Measurements from ENCODE around the gene EN1.

EN1 gene

DNA sequence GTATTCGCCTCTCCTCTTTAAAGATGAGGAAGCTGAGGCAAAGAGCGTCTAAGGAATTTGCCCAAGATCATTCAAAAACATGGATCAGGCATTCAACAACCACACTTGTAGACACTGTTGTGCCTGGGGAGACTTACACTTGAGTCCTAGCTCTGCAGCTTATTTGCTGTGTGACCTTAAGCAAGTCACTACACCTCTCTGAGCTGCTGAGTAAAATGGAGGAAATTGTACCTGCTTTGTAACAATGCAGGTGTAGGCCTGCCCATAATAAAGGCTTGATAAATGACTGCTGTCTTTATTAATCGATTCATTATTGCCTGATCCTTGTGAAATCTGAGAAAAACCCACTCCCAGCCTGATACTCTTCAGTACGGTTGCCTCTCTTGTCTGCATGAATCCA lies 30.8 kb downstream of the EN1 start:
- DNase-seq, result no peak

DNA sequence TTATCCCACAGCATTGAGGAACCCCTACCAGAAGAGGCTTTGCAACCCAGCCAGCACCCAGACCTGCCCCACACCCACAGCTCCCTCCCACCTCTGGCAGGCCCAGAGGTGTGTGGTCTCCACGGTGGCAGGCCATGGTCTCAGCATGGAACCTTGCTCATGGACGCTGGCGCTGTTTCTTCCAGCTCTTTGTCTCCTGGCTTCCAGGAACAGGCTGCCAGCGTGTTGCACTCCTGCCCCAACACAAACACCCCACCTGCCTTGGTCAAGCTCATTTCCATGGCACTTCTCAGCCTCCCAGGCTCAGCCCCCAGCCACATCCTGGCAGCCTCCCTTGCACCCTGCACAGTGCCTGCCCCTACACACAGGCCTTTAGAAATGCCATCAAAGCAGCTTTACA lies 31.7 kb downstream of the EN1 start:
- no peak for DNase-seq

DNA sequence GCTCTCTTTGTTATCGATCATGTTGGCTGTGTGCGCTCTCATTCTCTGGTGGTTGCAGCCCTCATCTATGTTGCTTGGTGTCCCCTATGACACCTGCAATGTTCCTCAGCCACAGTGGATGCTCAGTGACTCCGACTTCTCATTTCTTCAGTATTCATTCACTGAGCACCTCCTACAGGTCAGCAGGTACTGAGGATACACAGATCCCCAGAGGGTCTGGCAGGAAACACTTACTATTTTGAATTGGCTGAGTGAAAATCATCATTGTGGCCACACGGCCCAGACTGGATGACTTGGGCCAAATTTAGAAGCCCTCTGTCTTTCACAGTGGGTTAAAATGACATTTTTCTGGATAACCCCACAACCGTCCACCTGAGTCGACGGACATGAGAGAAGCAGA lies 32.1 kb downstream of the EN1 start:
- no peak for DNase-seq

DNA sequence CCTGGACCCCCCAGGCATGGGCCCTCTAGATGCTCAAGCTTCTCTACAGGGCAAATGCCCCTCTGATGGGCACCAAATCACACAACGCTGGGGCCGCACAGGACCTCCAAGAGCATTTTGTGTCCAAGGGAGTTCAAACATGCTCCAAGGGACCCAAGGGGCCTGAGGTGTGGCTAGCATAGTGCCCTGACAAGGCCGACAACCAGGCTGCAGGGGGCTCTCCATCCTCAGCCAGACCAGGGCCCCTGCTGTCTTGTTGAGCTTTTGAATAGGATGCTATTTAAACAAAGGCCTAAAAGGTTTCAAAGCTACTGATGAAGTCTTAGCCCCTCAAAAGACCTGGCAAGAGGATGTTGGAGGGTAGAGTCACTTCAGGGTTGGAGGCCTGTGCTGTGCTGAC lies 33.1 kb downstream of the EN1 start:
- DNase-seq, result no peak

DNA sequence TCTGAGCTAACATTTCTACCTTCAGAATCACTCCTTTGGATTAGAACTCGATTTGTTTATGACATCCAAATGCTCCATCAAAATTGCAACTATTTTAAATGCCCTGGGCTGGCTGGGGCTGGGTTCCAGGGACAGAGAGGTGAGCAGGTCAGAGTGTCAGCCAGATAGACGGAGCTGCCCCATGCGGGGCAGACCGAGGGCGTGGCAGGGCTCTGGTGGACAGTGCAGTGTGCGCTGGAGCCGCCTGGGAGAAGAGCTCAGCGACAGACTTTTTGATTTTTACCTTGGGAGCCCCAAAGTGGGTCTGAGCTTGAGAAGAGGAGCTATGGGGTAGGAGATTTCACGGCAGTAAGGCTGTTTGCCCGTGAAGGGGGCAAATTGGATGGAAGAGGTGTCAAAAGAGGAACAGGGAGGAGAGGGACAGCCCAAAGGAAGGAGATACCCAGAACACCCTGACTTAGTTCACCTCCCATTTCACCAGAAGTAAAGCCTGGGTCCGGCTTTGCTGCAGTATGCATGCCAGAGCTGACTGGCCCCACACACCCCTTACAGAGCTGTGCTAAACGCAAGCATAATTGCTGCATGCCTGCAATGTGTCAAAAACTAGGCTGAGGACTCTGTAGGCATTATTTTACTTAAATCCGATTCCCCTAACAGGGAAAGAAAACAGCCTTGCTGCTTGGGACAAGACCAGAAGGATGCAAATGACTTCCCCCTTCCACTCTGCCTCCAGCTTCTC lies 33.7 kb downstream of the EN1 start:
- DNase-seq, result no peak

DNA sequence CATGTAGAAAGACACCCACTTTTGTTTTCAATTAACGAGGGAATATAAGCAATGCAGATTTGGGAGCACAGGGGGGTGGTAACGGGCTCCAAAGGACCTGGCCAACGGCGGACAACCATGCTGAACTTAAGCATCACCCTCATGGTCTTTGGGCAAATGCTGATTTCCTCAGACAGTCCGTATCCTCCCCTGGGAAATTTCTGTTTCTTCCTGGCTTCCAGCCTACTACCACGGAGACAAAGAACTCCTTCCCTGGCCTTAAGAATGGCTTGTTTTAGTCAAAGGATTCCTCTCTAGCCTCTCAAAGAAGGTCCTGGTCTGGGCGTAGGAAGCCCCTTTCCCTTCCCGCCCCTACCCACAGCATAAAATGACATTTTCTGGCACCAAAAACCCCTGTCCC lies 34.3 kb downstream of the EN1 start:
- no peak for DNase-seq

DNA sequence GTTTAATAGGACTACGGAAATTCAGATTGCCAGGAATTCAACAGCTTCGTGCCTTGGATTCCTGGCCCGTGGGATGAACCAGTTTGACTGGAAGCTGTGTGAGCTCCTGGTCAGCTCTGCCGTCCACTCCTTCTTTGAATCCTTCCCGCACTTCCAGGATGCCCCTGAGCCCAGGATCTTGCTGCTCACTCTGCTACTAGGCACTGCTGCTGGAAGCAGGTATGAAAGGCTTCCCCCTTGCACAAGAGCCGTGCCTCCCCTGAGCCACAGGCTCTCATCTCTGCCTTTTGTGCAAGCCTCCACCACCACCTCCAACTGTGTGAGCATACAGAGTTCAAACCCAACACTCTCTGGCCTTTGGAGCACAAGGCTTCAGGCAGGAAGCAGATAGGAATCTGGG lies 34.9 kb downstream of the EN1 start:
- DNase-seq, result no peak

DNA sequence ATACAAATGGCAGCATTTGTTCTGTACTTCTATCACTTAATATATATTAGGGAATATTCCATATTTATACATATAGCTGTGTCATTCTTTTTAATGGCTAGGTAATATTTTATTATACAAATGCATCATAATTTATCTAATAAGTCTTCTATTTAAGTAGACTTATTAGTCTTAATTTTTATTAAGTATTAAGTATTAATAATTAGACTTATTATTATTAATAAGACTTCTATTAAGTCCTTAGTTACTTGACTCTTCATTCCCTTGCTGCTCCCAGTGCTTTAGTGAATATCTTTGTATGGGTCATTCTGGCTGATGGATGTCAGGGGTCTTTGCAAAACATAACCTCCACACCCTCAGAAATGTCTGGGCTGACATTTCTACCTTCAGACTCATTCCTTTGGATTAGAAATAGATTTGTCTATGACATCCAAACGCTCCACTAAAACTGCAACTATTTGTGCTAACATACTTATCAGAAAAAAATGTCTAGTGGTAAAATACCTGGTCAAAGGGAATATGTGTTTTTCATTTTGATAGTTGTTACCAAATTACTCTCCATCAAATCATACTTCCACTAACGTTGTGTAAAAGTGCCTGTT lies 35.8 kb downstream of the EN1 start:
- DNase-seq, result no peak

DNA sequence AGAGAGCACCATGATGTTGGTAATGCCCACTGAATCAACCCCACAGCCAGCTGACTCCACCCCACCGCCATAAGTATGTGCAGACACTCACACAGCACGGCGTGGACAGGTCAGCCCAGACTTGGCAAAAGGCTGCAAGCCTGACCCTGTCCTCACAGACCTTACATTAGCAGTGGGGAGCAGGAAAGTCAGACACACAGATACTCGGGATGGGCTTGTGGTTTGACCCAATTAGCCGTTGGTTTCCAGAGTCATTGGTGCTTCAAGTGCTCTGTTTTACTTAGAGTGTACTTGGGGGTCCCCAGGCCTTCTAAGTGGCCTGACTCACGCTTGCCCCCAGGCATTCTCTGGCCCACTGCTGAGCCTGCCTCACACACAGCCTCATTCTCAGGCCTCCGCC lies 36.7 kb downstream of the EN1 start:
- no peak for DNase-seq

DNA sequence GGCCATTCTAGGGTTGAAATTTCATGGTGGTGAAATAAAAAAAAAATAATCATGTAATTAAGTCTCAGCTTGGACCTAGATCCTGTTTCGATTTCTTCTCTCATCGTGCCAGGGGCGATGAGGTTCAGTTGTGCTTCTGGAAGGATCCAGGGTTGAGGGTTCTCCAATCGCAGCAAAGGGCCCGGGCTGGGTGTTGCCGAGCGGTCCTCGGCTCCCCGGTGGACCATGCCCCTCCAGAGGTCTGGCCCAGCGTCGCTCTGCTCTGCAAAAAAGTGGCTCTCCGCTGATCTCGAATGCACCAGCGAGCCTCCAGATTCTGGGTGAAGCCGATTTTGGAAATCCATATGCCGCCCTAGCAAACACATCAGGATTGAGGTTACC lies 39.0 kb downstream of the EN1 start:
- DNase-seq, result no peak

DNA sequence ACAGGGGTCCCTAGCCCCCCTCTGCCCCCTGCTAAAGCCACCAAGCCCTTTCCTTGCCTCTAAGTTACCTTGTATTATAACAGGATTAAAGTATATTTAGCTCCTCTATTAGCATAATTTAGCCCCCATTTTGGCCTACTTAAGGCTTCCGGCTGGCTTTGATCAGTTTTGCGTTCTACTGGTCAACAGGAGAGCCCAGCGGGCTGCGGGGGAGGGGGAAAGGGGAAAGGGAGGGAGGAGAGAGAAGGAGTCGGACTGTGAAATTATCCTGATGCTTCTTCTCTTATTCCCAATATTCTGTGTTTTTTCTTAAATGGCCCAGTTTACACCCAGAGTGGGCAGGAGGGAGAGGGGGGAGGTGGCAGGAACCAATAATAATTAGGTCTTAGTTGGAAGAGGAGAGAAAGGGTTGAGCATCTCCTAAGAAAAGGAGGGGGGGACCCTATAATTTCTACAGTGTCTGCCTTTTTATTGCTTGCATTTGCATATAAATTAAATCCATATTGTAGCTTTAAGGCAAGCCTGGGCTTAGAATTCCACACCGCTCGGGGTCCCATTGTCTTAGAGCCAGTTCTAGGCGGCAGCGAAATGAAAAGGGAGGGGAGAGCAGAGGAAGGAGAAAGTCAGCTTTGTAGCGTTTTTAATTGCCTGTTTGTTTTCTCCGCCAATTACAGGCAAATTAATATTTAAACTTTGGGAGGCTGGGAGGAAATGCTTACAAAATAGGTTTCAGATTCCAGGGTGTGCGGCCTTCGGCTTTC lies 39.6 kb downstream of the EN1 start:
- no peak for DNase-seq

DNA sequence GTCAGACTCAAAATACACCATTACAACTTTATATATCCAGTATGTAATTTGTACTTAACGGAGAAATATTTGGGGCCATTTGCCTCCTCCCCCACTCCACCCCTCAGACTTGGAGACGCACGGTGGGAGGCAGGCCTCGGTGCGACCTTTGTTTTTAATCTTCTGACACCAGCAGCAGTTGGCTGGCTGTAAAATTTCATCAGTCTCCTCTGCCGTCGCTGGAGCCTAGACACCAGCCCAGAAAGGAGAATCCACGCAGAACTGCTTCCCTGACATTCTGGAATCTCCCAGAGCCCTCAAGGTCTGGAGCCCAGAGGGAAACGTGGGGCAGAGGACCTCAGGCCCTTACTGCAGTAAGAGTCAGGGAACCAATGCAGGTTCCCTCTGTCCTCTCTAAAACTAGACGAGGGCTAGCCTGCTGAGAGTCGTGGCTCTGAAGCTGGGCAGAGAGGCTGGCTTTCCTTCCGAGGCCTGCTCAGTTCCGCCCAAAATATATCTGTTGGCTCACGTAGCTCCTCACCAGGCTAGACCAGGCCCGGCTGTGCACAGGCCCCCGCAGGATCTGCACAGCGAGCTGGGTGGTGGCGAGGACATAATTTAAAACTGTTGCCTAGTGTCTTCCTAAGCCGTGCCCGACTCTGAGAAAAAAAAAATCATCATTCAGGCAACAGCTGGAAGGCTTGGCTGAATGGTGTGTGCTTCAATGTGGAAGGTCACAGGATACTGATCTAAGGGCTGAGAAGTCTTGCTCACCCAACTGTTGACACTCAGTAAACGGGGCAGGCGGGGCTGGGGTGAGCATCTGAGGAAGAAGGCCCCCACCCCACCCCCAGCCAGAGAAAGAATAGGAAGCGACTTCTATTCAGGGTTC lies 40.4 kb downstream of the EN1 start:
- no peak for DNase-seq

DNA sequence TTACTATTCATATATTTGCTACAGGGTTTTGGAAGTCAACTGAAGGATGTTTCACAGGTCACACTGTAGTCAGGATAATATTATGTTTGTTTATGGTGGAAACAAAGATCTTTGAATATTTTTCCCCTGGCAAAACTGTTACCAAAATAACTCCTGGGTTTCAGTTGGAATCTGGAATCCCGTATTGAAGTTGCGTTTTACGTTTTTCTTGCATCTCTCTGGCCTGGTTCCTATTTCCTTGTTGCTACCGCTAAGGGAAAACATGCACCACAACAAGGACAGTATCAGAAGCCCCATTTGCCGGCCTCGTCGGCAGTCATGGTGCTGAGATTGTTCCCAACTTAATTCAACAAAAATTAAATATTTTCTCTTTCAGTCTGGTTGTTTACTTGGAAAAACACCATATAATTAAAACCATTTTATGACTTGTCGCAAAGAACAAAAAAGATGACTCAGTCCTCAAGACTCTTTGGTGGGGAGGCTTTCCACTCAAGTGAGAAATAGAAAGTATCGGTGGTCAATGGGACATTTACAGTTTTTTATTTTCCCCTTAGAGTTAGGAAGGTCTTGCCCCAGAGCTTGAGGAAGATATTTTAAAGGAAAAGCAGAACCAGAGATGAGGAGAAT lies 42.3 kb downstream of the EN1 start:
- no peak for DNase-seq

DNA sequence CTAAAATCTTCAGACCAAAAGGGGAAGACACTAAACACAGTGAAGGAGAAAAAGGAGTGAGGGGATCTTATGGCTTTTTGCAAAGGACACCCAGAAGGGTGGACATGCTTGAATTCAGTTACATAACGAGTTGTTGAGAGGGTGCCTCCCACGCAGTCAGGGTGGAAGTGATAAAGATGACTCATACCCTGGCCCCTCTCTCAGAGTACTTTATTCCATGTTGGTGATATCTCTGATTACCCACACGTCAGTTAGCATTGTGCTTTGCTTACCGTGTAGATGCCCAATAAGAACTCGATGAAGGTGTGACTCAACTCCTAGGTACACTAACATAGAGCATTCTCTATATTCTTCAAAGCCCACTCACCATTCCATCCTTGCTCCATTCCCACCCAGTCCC lies 44.4 kb downstream of the EN1 start:
- no peak for DNase-seq

DNA sequence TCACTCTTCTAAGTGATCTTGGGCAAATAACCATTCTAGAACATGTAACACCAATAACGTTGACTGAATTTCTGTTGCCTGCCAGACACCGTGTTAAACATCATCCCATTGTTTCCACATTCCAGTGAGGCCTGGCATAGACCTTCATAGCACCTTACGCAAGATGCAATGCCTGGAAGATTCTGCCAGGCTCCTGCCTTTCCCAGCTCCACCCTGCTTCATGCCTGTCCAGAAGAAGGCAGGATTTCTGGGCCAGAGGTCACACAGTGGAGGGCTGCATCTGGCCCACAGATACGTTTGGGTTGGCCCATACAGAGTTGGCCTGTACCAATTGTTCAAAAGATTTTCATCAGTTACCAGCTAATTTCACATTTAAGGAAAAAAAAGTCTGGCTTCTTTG lies 46.3 kb downstream of the EN1 start:
- DNase-seq, result no peak

DNA sequence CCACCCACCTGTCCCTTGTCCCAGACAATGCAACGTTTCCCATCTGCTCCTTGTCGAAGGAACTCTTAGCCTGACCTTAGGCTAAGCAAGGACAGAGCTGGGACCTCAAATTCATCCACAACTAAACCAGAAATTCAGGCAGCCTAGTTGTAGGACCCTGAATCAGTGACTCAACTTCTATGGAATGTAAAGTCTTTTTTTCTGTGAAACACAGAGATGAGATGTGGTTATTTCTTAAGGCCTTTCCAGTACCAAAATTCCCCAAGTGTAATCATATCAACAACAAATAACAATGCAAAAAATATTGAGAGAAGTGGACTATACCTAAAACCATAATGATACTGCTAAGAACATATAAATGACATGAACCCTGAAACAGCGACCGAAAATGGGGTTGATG lies 46.7 kb downstream of the EN1 start:
- DNase-seq, result no peak

DNA sequence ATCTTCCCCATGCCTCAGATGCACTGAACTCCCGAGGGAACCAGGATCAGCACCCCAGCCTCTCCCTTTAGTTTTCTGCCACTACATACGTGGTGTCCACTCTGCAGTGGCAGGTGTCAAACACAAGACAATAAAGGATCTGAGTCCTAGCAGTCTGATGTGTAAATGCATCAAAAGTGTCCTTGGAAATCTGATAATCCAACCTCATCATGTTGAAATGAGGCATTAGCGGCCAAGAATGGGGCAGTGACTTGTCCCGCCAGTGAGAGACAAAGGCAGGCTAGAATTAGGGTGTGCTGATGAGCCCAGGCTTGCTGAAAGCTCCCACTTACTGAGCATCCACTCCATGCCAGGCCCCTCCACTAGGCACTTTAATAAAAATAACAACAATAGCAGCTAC lies 52.9 kb downstream of the EN1 start:
- no peak for DNase-seq
